Kidney (tissue), 14 donors: ENCODE data around the gene FUZ. TPM values are rescaled to one million over a fixed set of nuclear protein-coding genes. Genes with fewer than 3 reads are reported as not detected.

Experiments
- DNase-seq, 5 donors: peaks; one replicate each; pipeline ENCODE4 v3.0.0-alpha.2; 2013 to 2020
- FAIRE-seq: peaks from 2 replicates; lab custom pipeline; 2012; peaks lifted over from hg19 to GRCh38; lab: Jason Lieb, UNC
- H3K27ac ChIP-seq, 2 donors: one replicate each; pipeline ENCODE4 v1.7.0; 2013; ENCODE audit warnings: low read depth in 2 of 2, low read length in 2 of 2, inconsistent platforms in 1 of 2
- H3K27me3 ChIP-seq: one replicate; pipeline ENCODE4 v1.7.1; 2013; ENCODE audit warnings: low read length, inconsistent platforms; ENCODE audit not compliant: control insufficient read depth, insufficient read depth
- H3K36me3 ChIP-seq, 3 donors: one replicate each; pipeline versions ENCODE4 v1.7.0 to v1.7.1; 2013; ENCODE audit warnings: low read length in 3 of 3, control low read depth in 1 of 3, inconsistent platforms in 1 of 3; ENCODE audit not compliant: insufficient read depth in 3 of 3, control insufficient read depth in 2 of 3
- H3K4me1 ChIP-seq, 3 donors: one replicate each; pipeline versions ENCODE4 v1.7.0 to v1.7.1; 2013; ENCODE audit warnings: low read length in 3 of 3, inconsistent platforms in 1 of 3, low read depth in 1 of 3; ENCODE audit not compliant: control insufficient read depth in 2 of 3, insufficient read depth in 2 of 3
- H3K4me3 ChIP-seq, 3 donors: one replicate each; pipeline versions ENCODE4 v1.7.0 to v1.8.1; 2013; ENCODE audit warnings: low read length in 3 of 3, control low read depth in 1 of 3, inconsistent platforms in 1 of 3
- H3K9ac ChIP-seq, 3 donors: one replicate each; pipeline versions ENCODE4 v1.7.0 to v1.7.1; 2013; ENCODE audit warnings: low read length in 3 of 3, control low read depth in 1 of 3, inconsistent platforms in 1 of 3
- H3K9me3 ChIP-seq, 3 donors: one replicate each; pipeline versions ENCODE4 v1.7.0 to v1.7.1; 2013; ENCODE audit warnings: low read length in 3 of 3, control low read depth in 1 of 3, inconsistent platforms in 1 of 3; ENCODE audit not compliant: control insufficient read depth in 2 of 3, insufficient read depth in 1 of 3
- CTCF ChIP-seq: IDR thresholded peaks from 3 replicates; pipeline ENCODE4 v1.5.1; 2012; ENCODE audit warnings: mild to moderate bottlenecking, moderate library complexity, borderline replicate concordance; ENCODE audit not compliant: insufficient read depth; ENCODE audit errors: extremely low read depth
- intact Hi-C: fragments of 100-400 bp; cut with DNase I; formaldehyde crosslinking; loops from one replicate; pipeline ENCODE4 v1.11.1; 2022
- polyA plus RNA-seq: library from polyadenylated mRNA; stranded (reverse); fragments of 350-450 nt; fragmentation: Illumina TruSeq; extraction: RNeasy Lipid Tissue Mini Kit (QIAGEN cat#74804); gene quantifications from one replicate; pipeline ENCODE4 v1.2.3, GENCODE V29; 2014; ENCODE audit warnings: low read depth, low replicate concordance; ENCODE audit not compliant: insufficient read depth
- total RNA-seq: library from RNA; stranded (reverse); fragmentation: NEBNext Ultra II Directional; extraction: Animal tissue kit (Norgen Biotek cat#: 25700); gene quantifications from one replicate; pipeline ENCODE4 v1.2.1, GENCODE V29; 2021
- donor health status: control.
- donor health status: control.
- donor health status: control.
- donor health status: control.
- donor health status: control.
- donor health status: DM: yes; HTN: yes; CAD: no.
- donor health status: Normal renal cell carcinoma (clear cell type).

FUZ gene
- total and polyA plus RNA-seq, 2 donors from 2014 or later: 26.9 to 51.2 TPM

- Histone ChIP-seq H3K4me1 (peaks cover 0 to 13% (median 9%) of the 10 kb centered on the region in 3 donors), H3K36me3 (peaks cover 0 to 24% (median 9%) of the 10 kb centered on the region in 3 donors), H3K4me3 (no peak overlapping the region), H3K9me3 (no peaks in the 10 kb centered on the region), H3K9ac (no peak overlapping the region), H3K27me3 (no peaks in the 10 kb centered on the region), H3K27ac (no peak overlapping the region)
- intact Hi-C loops: no loop called here
- DNase-seq: no peak
- no peak for TF ChIP-seq CTCF
- FAIRE-seq: no peak
Measured at GRCh38 chr19:49855277-49855675, 42.2 kb upstream of the FUZ start.

DNA sequence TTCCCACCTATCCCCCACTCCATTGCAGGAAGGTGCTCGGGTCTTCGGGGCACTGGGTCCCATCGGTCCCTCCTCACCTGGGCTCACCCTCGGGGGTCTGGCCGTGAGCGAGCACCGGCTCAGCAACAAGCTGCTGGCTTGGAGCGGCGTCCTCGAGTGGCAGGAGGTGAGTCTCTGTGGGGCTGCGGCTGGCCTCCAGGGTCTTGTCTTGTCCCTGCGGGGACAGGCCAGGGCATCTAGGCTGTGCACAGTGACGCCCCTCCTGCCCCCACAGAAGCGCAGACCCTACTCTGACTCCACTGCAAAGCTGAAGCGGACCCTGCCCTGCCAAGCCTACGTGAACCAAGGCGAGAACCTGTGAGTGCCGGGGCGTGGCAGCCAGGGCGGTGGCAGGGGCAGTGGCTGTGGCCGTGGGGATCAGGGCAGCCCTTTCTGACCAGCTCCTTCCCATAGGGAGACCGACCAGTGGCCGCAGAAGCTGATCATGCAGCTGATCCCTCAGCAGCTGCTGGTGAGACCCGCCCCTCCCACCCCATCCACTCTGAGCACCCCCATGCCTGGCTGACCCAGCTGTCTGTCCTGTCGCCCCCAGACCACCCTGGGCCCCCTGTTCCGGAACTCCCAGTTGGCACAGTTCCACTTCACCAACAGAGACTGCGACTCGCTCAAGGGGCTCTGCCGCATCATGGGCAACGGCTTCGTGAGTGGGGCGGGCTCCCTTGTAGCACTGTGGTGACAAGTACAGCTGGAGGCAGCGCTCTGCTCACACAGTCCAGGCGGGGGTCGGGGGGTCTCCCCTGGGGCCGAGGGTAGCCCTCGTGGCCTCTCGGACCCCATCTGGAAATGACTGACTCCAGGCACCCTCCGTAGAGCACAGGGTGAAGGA is 41.5 kb upstream of the FUZ start:
- no peak overlapping the region for H3K27ac ChIP-seq
- H3K36me3 ChIP-seq: peaks cover 0 to 19% (median 9%) of the 10 kb centered on the region in 3 donors
- peak in 2 of 5 donors; percentile 58 to 79 for DNase-seq
- no peak overlapping the region for H3K4me3 ChIP-seq
- no peaks in the 10 kb centered on the region for H3K9me3 ChIP-seq
- no peak overlapping the region for H3K9ac ChIP-seq
- intact Hi-C loops: no loop called here
- H3K27me3 ChIP-seq: no peaks in the 10 kb centered on the region
- FAIRE-seq: no peak
- peaks cover 0 to 17% (median 9%) of the 10 kb centered on the region in 3 donors for H3K4me1 ChIP-seq
- TF ChIP-seq CTCF: no peak

DNA sequence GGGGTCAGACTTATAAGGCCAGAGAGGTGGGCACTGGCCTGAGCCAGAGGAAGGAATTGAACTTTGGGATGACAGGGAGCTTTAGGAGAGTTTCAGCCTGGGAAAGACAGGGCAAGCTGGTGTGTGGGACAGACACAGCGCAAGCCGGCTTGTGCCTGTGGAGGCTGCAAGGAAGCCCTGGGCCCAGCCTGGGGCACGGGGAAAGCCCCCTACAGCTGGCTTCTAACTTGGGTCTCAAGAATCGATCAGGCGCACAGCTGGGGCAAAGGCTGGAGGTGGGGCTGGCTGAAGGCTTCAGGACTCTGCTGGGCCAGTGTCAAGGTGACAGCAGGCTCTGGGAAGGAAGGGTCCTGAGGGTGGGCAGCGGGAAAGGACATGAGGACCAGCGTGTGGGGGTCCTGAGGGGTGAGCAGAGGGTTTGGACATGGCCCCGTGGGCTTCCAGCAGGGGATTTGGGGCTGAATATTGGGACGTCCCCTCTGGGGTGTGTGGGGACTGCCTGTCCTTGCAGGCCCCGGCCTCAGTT is 40.8 kb upstream of the FUZ start:
- Histone ChIP-seq H3K4me1 (peaks cover 0 to 17% (median 9%) of the 10 kb centered on the region in 3 donors), H3K9me3 (no peaks in the 10 kb centered on the region), H3K4me3 (no peak overlapping the region), H3K36me3 (peaks cover 0 to 19% (median 9%) of the 10 kb centered on the region in 3 donors), H3K9ac (no peak overlapping the region), H3K27me3 (no peaks in the 10 kb centered on the region), H3K27ac (no peak overlapping the region)
- no peak for TF ChIP-seq CTCF
- DNase-seq (no peak), FAIRE-seq (no peak)
- intact Hi-C loops: no loop called here
